IPS-18a (cell line): Measurements from ENCODE around the gene E4F1.

ENCODE experiments used
- H3K27ac ChIP-seq: one replicate; pipeline ENCODE4 v1.5.1; 2013; ENCODE audit warnings: low read length
- H3K27me3 ChIP-seq: one replicate; pipeline ENCODE4 v1.6.1; 2013; ENCODE audit warnings: mild to moderate bottlenecking, low read length; ENCODE audit not compliant: control insufficient read depth, insufficient read depth
- H3K36me3 ChIP-seq: one replicate; pipeline ENCODE4 v1.6.1; 2013; ENCODE audit warnings: low read depth, low read length; ENCODE audit not compliant: control insufficient read depth
- H3K4me1 ChIP-seq: one replicate; pipeline ENCODE4 v1.6.1; 2013; ENCODE audit warnings: low read depth, low read length; ENCODE audit not compliant: control insufficient read depth
- H3K4me3 ChIP-seq: one replicate; pipeline ENCODE4 v1.5.1; 2013; ENCODE audit warnings: low read length
- H3K9ac ChIP-seq: one replicate; pipeline ENCODE4 v1.6.1; 2013; ENCODE audit warnings: mild to moderate bottlenecking, low read length, moderate library complexity
- H3K9me3 ChIP-seq: one replicate; pipeline ENCODE4 v1.6.1; 2013; ENCODE audit warnings: low read depth, low read length; ENCODE audit not compliant: control insufficient read depth

E4F1 gene

GRCh38 chr16:2226918-2227317 lies 3.5 kb downstream of the E4F1 start:
- no peak overlapping the region for H3K27ac ChIP-seq
- peaks cover 21% of the 10 kb centered on the region for H3K36me3 ChIP-seq
- no peaks in the 10 kb centered on the region for H3K4me1 ChIP-seq
- no peaks in the 10 kb centered on the region for H3K9me3 ChIP-seq
- no peaks in the 10 kb centered on the region for H3K27me3 ChIP-seq
- H3K9ac ChIP-seq = no peak overlapping the region
- H3K4me3 ChIP-seq = no peak overlapping the region

DNA sequence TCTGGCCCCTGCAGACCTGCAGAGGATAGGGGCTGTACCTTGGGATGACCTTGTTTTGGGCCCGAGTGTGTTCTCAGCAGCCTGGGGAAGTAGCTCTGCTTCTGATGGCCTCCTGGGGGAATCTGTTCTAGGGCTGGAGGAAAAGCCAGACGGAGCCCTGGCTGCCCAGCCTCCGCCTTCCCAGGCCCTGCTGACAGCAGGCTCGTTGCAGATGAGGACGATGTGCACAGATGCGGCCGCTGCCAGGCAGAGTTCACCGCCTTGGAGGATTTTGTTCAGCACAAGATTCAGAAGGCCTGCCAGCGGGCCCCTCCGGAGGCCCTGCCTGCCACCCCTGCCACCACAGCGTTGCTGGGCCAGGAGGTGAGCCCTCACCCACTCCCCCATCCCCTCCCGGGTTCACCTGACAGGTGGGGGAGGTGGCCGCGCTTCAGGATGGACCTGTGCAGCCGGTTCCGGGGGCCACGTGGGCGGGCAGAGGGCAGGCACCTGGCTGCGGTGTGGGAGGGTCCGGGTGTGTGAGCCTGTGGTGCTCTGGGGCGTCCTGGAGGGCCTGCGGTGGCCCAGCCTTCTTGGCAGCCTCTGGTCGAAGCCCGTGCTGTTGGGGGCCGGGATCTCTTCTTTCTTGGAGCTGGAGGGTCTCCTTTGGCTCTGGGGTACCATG lies 4.9 kb downstream of the E4F1 start:
- no peak overlapping the region for H3K9ac ChIP-seq
- no peak overlapping the region for H3K4me3 ChIP-seq
- H3K36me3 ChIP-seq = peaks cover 31% of the 10 kb centered on the region
- H3K9me3 ChIP-seq = no peaks in the 10 kb centered on the region
- H3K27me3 ChIP-seq = no peaks in the 10 kb centered on the region
- H3K4me1 ChIP-seq = no peaks in the 10 kb centered on the region
- H3K27ac ChIP-seq = no peak overlapping the region

GRCh38 chr16:2229091-2229490 lies 5.7 kb downstream of the E4F1 start:
- no peaks in the 10 kb centered on the region for H3K4me1 ChIP-seq
- H3K27me3 ChIP-seq = no peaks in the 10 kb centered on the region
- H3K9me3 ChIP-seq = no peaks in the 10 kb centered on the region
- peaks cover 31% of the 10 kb centered on the region for H3K36me3 ChIP-seq
- H3K4me3 ChIP-seq = no peak overlapping the region
- H3K27ac ChIP-seq = no peak overlapping the region
- no peak overlapping the region for H3K9ac ChIP-seq

DNA sequence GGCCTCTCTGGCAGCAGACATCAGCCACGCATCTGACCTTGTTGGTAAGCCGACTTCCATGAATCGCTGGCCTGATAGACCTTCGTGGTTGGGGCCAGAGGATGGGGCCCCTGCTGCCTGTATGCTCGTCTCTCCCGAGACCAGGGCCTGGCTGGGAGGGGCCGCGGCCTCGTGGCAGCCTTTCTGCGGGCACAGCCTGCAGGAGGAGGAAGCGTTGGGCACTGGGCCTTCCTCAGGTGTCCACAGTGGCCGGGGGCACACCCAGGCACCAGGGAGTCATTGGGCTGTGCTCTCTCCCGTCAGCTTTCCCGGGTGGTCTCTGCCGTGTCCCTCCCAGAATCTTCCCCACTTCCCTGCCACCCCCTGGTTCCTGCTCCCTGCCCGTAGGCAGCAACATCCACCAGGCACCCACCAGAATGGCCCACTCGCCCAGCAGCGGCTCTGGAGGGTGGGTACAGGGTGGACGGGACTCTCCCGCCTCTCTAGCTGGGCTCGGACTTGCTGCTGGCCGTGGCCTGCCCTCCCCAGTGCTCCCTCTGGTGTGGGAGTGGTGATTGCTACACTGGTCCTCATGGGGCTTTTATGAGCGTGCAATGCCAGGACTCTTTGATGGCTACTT lies 6.3 kb downstream of the E4F1 start:
- Histone ChIP-seq H3K4me1 (no peaks in the 10 kb centered on the region), H3K27me3 (no peaks in the 10 kb centered on the region), H3K27ac (no peak overlapping the region), H3K9ac (no peak overlapping the region), H3K9me3 (no peaks in the 10 kb centered on the region), H3K4me3 (no peak overlapping the region), H3K36me3 (peaks cover 31% of the 10 kb centered on the region)

DNA sequence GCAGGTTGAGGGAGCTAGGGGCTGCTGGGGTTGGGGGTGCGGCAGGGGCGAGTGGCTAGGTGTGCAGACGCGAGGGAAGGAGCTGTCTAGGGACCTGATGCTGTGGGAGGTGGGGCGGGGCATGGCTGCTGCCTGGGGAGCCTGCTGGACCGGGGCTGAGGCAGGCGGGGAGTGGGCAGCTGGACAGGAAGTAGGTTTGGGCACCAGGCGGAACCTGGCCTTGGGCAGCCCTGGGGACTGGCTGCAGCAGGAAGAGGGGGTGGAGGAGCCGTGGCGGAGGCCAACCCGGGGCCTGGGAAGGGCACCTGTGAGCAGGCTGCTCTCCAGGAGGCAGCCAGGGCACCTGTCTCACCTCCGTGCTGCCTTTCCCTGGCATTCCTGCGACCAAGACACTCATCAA lies 7.0 kb downstream of the E4F1 start:
- no peak overlapping the region for H3K9ac ChIP-seq
- no peak overlapping the region for H3K4me3 ChIP-seq
- peaks cover 34% of the 10 kb centered on the region for H3K36me3 ChIP-seq
- H3K27me3 ChIP-seq = no peaks in the 10 kb centered on the region
- no peak overlapping the region for H3K27ac ChIP-seq
- H3K4me1 ChIP-seq = no peaks in the 10 kb centered on the region
- no peaks in the 10 kb centered on the region for H3K9me3 ChIP-seq

DNA sequence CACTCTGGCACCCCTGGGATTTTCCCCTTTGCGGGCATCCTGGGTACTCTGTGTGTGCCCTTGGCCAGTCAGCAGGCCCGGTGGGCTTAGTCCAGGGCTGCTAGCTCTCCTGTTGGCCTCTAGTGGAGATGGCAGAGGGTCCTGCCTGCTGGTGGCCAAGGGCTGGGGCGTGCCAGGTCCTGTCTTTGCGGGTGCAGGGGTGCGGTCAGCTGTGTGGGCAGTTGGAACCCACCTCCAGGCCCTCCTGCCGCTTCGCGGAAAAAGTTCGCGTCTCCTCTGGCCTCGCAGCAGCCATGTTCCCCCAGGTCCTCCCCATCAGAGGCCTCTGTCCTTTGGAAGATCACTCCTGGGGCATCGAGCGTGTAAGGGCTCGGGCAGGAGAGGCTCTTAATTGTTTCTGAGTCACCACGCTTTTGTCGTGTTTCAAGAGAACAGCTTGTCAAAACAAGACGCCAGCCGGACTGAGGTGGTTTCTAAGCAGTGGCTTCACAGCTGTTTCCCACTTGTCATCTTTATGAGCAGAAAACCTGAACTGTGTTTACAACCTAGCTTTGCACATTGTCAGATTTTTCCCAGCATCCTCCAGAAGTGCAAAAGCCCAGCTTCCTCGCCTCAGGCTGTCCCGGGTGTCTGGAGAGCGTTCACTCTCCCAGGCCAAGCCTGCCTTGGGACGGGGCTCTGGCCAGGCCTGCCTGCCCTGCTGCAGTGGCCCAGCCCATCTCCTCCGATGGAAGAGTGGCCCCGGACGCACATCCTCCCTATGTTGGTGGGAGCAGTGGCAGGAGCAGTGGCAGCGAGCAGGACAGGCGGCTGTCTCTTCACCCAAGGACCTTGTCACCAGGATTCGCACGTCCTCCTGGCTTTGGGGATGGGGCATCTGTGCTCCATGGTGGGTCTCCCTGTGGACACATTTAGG lies 7.9 kb downstream of the E4F1 start:
- H3K4me1 ChIP-seq = no peaks in the 10 kb centered on the region
- H3K27me3 ChIP-seq = peaks cover 7% of the 10 kb centered on the region
- H3K9me3 ChIP-seq = no peaks in the 10 kb centered on the region
- H3K4me3 ChIP-seq = no peak overlapping the region
- no peak overlapping the region for H3K9ac ChIP-seq
- H3K27ac ChIP-seq = no peak overlapping the region
- peaks cover 34% of the 10 kb centered on the region for H3K36me3 ChIP-seq

DNA sequence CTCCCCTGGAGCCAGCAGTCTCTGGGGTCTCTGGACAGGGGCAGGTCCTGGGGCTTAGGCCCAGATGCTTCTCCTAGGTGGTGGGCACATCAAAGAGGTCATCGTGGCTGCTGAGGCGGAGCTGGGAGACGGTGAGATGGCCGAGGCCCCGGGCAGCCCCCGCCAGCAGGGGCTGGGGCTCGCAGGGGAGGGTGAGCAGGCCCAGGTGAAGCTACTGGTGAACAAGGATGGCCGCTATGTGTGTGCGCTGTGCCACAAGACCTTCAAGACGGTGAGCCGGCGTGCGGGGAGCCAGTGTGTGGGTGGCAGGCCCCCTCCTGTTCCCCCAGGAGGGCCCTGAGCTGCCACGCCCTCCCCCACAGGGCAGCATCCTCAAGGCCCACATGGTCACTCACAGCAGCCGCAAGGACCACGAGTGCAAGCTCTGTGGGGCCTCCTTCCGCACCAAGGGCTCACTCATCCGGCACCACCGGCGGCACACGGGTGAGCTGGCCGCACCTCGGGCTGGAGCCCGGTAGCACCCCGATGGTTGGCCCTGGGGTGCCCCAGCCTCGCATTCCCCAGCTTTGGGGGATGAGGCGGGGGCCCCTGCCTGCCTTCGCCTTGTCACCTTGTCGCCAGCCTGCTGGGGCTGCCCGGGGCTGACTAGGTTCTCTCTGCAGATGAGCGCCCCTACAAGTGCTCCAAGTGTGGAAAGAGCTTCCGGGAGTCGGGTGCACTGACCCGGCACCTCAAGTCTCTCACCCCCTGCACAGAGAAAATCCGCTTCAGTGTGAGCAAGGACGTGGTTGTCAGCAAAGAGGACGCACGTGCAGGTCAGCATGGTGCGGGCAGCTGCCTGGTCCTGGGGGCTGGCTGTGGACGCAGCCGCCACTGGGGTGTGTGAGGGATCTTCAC lies 9.0 kb downstream of the E4F1 start:
- no peaks in the 10 kb centered on the region for H3K9me3 ChIP-seq
- H3K4me3 ChIP-seq = no peak overlapping the region
- no peak overlapping the region for H3K27ac ChIP-seq
- H3K36me3 ChIP-seq = peaks cover 34% of the 10 kb centered on the region
- no peak overlapping the region for H3K9ac ChIP-seq
- H3K4me1 ChIP-seq = no peaks in the 10 kb centered on the region
- peaks cover 17% of the 10 kb centered on the region for H3K27me3 ChIP-seq

- Histone ChIP-seq H3K4me3 (no peak overlapping the region), H3K9ac (no peak overlapping the region), H3K4me1 (no peaks in the 10 kb centered on the region), H3K9me3 (no peaks in the 10 kb centered on the region), H3K27me3 (peaks cover 26% of the 10 kb centered on the region), H3K36me3 (peaks cover 34% of the 10 kb centered on the region), H3K27ac (no peak overlapping the region)
Measured at GRCh38 chr16:2233046-2233775, 9.8 kb downstream of the E4F1 start.

GRCh38 chr16:2233872-2234812 lies 10.8 kb downstream of the E4F1 start:
- peaks cover 28% of the 10 kb centered on the region for H3K27me3 ChIP-seq
- H3K36me3 ChIP-seq = peaks cover 27% of the 10 kb centered on the region
- H3K4me3 ChIP-seq = no peak overlapping the region
- no peaks in the 10 kb centered on the region for H3K9me3 ChIP-seq
- H3K9ac ChIP-seq = no peak overlapping the region
- H3K27ac ChIP-seq = no peak overlapping the region
- no peaks in the 10 kb centered on the region for H3K4me1 ChIP-seq

DNA sequence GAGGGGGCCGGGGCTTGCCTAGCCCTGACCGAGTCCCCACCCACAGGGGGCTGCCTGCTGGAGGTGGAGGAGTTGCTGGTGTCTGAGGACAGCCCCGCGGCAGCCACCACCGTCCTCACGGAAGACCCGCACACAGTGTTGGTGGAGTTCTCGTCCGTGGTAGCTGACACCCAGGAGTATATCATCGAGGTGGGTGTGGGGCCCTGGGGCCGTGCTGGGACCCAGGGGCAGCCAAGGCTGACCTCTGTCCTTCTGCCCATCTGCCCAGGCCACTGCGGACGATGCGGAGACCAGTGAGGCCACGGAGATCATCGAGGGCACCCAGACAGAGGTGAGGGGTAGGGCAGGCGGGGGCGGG lies 11.4 kb downstream of the E4F1 start:
- Histone ChIP-seq H3K9ac (no peak overlapping the region), H3K4me3 (no peak overlapping the region), H3K27me3 (peaks cover 28% of the 10 kb centered on the region), H3K4me1 (no peaks in the 10 kb centered on the region), H3K9me3 (no peaks in the 10 kb centered on the region), H3K36me3 (peaks cover 21% of the 10 kb centered on the region), H3K27ac (no peak overlapping the region)
